Mammary epithelial cell (primary cell): ENCODE measurements around the gene CDK3.

Experiments used
- EZH2 ChIP-seq: IDR thresholded peaks from 2 replicates; pipeline ENCODE4 v1.6.1; 2012; ENCODE audit warnings: low read length, inconsistent platforms, borderline replicate concordance
- TF ChIP-seq, protein P1 (sequence below), 2 donors: IDR thresholded peaks in 1 of 2; conservative IDR thresholded peaks in 1 of 2; 2 replicates each; pipeline ENCODE4 v1.5.1; 2011 to 2012; ENCODE audit warnings: inconsistent platforms in 2 of 2, low read length in 2 of 2, mild to moderate bottlenecking in 2 of 2, control low read depth in 1 of 2, low read depth in 1 of 2; ENCODE audit not compliant: insufficient read depth in 1 of 2; ENCODE audit errors: extremely low read depth in 1 of 2

DNA sequence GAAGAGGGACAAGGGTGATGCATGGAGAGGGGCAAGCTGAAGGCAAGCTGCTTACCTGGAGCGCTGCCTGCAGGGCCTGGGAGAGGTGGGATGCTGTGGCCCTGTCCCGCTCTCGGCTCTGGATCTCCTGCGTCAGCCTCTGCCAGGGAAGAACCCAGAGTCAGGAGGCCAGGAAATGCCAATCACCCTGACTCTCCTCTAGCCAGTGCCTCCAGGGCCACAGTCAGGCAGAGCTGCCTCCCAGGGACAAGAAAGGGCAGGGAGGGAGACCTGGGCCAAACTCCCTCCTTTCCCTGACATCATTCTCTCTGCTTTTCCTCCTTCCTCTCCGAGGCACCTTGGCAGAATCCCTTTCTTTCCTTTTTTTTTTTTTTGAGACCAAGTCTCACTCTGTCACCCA lies 11.3 kb downstream of the CDK3 start:
- TF ChIP-seq, protein P1, sequence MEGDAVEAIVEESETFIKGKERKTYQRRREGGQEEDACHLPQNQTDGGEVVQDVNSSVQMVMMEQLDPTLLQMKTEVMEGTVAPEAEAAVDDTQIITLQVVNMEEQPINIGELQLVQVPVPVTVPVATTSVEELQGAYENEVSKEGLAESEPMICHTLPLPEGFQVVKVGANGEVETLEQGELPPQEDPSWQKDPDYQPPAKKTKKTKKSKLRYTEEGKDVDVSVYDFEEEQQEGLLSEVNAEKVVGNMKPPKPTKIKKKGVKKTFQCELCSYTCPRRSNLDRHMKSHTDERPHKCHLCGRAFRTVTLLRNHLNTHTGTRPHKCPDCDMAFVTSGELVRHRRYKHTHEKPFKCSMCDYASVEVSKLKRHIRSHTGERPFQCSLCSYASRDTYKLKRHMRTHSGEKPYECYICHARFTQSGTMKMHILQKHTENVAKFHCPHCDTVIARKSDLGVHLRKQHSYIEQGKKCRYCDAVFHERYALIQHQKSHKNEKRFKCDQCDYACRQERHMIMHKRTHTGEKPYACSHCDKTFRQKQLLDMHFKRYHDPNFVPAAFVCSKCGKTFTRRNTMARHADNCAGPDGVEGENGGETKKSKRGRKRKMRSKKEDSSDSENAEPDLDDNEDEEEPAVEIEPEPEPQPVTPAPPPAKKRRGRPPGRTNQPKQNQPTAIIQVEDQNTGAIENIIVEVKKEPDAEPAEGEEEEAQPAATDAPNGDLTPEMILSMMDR (conservative IDR thresholded peaks at IDR 0.05 in 1 of 2, IDR thresholded peaks at IDR 0.05 in 1 of 2; ENCODE audit: extremely low read depth in 1 of 2, insufficient read depth in 1 of 2, low read depth in 1 of 2, low read length in 2 of 2) = no peak
- no peak for TF ChIP-seq EZH2
